ENCODE results near the gene RBMS1. TPM values are rescaled to one million over a fixed set of nuclear protein-coding genes. Genes with fewer than 3 reads are reported as not detected.

RBMS1 gene
- total RNA-seq, 2 donors from 2014 or later = 6.3 to 21.1 TPM

DNA sequence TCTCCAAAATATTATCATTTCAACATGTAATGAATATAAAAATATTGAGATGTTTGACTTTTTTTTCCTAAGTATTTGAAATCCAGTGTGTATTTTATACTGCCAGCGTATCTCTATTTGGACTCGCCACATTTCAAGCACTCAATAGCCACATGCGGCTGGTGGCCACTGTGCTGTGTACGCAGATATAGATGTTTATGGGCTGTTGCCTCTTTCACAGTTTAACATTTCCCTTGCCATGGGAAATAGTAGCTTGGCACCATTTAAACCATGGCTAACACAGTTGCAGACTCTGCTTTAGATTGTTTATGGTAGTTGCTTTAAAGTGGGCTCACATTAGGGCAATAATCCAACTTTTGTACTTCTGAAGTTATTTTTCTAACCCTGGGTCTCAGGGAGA is 157.0 kb downstream of the RBMS1 start:
- Histone ChIP-seq H3K36me3 (no peaks in the 10 kb centered on the region), H3K9me3 (no peaks in the 10 kb centered on the region), H3K27me3 (no peaks in the 10 kb centered on the region), H3K4me3 (no peak overlapping the region), H3K4me1 (no peaks in the 10 kb centered on the region), H3K9ac (ENCODE audit: low read depth in 2 of 2, low read length in 2 of 2) (no peak overlapping the region), H3K27ac (no peak overlapping the region)
- TF ChIP-seq, protein P1, sequence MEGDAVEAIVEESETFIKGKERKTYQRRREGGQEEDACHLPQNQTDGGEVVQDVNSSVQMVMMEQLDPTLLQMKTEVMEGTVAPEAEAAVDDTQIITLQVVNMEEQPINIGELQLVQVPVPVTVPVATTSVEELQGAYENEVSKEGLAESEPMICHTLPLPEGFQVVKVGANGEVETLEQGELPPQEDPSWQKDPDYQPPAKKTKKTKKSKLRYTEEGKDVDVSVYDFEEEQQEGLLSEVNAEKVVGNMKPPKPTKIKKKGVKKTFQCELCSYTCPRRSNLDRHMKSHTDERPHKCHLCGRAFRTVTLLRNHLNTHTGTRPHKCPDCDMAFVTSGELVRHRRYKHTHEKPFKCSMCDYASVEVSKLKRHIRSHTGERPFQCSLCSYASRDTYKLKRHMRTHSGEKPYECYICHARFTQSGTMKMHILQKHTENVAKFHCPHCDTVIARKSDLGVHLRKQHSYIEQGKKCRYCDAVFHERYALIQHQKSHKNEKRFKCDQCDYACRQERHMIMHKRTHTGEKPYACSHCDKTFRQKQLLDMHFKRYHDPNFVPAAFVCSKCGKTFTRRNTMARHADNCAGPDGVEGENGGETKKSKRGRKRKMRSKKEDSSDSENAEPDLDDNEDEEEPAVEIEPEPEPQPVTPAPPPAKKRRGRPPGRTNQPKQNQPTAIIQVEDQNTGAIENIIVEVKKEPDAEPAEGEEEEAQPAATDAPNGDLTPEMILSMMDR (IDR thresholded peaks at IDR 0.05) = no peak
- DNase-seq = no peak
- intact Hi-C loops (cut with DNase I) = no loop called here

DNA sequence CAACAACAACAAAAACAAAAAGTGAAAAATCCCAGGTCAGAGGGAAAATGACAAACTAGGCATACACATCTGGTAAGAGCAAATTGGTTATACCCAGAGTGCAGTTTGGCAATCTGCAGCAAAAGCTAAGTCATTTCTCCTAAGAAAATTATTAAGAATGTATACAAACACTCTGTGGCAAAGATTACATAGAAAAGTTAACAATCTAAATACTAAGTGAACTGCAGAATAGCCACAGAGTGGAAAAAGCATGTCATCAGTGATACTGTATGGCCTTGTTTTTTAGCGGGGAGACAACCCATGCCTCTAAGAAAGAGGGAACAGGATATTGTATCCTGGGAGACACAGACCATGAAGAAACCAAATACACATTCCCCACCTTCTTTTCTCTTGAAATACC is 157.5 kb downstream of the RBMS1 start:
- intact Hi-C loops (cut with DNase I) = no loop called here
- no peak overlapping the region for H3K27ac ChIP-seq
- H3K4me1 ChIP-seq = no peaks in the 10 kb centered on the region
- H3K9ac ChIP-seq (ENCODE audit: low read depth in 2 of 2, low read length in 2 of 2) = no peak overlapping the region
- H3K27me3 ChIP-seq = no peaks in the 10 kb centered on the region
- no peak for DNase-seq
- TF ChIP-seq, protein P1 (IDR thresholded peaks at IDR 0.05) = no peak
- no peaks in the 10 kb centered on the region for H3K9me3 ChIP-seq
- H3K4me3 ChIP-seq = no peak overlapping the region
- no peaks in the 10 kb centered on the region for H3K36me3 ChIP-seq

DNA sequence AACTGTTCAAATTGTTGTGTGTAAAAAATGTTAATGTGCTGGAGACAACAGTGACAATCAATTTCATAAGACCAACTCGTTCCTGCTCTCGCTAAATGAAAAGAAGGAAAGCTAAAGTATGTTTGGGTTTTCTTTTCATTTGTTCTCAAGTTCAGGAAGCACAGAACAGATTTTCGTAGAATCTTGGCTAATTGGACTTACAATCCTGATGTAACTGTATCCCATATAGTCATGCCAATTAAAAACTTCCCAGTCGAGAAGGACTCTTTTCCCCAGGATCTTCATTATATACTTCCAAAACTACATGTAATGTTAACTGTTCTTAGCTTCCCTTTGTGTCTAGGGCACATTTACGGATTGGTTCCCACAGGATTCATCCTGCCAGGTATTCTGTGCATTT is 158.2 kb downstream of the RBMS1 start:
- Histone ChIP-seq H3K4me1 (no peaks in the 10 kb centered on the region), H3K9me3 (no peaks in the 10 kb centered on the region), H3K27ac (no peak overlapping the region), H3K36me3 (no peaks in the 10 kb centered on the region), H3K4me3 (no peak overlapping the region), H3K27me3 (no peaks in the 10 kb centered on the region), H3K9ac (ENCODE audit: low read depth in 2 of 2, low read length in 2 of 2) (no peak overlapping the region)
- DNase-seq = no peak
- TF ChIP-seq, protein P1 (IDR thresholded peaks at IDR 0.05) = no peak
- intact Hi-C loops (cut with DNase I) = no loop called here

GRCh38 chr2:160334028-160334741 is 159.4 kb downstream of the RBMS1 start:
- H3K4me1 ChIP-seq = no peaks in the 10 kb centered on the region
- no peak overlapping the region for H3K4me3 ChIP-seq
- H3K9ac ChIP-seq (ENCODE audit: low read depth in 2 of 2, low read length in 2 of 2) = no peak overlapping the region
- H3K27ac ChIP-seq = no peak overlapping the region
- no peak for DNase-seq
- H3K27me3 ChIP-seq = no peaks in the 10 kb centered on the region
- H3K36me3 ChIP-seq = no peaks in the 10 kb centered on the region
- TF ChIP-seq, protein P1 (IDR thresholded peaks at IDR 0.05) = no peak
- H3K9me3 ChIP-seq = no peaks in the 10 kb centered on the region
- intact Hi-C loops (cut with DNase I) = no loop called here

DNA sequence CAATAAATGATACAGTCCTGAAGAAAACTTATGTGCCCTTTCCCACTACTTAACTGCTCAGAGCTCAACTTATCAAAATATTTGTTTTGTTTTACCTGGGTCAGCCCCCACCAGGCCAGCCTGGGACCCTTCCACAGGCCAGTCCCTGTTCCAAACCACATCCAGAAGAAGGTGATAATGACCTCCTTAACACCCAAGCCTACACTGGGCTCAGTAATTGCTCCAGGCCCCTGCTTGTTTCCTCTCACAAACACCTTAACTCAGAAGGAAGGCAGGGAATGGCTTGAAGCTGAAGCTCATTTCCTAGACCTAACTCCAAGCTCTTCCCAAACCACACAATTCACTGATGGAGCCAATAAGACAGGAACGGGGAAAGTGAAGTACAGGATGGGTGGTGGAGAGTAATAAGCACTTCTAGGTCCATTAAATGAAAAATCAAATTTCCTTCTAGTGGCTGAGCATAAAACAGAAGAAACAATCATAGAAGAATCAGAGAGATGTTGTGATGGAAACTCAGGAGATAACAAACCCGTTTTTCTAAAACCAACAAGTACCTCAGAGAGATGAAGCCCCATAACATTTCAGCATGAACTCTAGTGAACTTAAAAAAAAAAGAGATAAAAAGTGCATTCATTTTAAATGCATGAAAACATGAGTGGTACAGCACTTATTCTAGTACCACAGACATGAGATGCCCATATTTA is 160.1 kb downstream of the RBMS1 start:
- Histone ChIP-seq H3K27ac (no peak overlapping the region), H3K4me3 (no peak overlapping the region), H3K36me3 (no peaks in the 10 kb centered on the region), H3K9ac (ENCODE audit: low read depth in 2 of 2, low read length in 2 of 2) (no peak overlapping the region), H3K4me1 (no peaks in the 10 kb centered on the region), H3K9me3 (no peaks in the 10 kb centered on the region), H3K27me3 (no peaks in the 10 kb centered on the region)
- DNase-seq = no peak
- intact Hi-C loops (cut with DNase I) = no loop called here
- TF ChIP-seq, protein P1 (IDR thresholded peaks at IDR 0.05) = no peak
